GM19240 (cell line): ENCODE results near the gene PIM3.
"Not testable (repeated sequence)": the region's sequence is repeated elsewhere in the genome, so short reads cannot be mapped to it uniquely, and the experiment has no call there.

Experiments
- DNase-seq: peaks from one replicate; pipeline ENCODE4 v3.0.0; 2011; ENCODE audit warnings: low spot score; ENCODE audit not compliant: insufficient read length

Gene PIM3

GRCh38 chr22:49943405-49943765 is 17.2 kb upstream of the PIM3 start:
- DNase-seq, result no peak

DNA sequence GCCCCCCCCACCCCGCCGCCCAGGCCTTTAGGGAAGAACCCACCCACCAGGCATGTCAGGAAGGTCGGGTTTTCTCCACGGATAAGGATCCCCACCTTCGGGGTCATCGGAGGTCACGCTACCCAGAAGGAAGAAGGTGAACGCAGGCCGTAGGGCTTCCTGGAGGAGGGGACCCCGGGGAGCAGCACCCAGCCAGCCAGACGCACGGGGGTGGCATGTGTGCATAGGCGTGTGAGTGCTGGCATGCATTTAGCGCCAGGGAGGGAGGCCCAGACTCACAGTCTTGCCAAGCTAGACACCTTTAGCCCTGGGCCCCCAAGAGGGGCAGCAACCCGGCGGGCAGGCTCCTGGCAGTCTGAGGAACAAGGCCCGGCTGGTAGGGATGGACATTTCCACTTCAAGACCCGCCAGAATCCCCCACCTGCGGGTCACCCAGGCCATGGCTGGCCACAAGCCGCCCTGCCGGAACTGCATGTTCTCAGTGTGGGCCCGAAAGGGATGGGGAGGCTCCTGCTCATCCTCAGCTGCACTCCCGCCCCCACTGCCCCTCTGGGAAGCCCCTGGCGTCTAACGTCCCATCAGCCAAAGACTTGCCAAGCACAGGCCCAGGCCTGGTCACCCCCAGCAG is 16.7 kb upstream of the PIM3 start:
- no peak for DNase-seq

DNA sequence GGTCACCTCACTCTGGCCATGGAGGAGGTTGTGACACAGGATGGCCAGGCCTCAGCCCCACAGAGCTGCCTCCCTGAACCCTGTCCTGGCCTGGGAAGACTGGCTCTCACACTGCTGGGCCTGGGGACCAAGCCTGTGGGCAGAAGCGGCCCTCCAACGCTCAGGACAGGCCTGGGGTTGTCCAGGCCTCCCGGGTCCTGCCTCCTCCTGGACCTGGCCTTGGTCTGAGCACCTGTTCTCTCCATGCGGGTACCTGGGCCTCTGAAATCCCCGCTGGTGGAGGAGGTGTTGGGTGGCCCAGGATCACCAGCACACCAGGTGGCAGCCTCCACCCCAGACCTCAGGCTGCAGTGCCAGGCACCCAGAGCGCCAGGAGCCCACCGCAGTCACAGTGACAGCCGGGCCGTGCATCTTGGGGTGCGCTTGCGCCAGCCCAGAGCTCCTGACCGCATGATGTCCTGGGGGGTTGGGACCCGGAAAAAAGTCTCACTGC is 16.1 kb upstream of the PIM3 start:
- no peak for DNase-seq

DNA sequence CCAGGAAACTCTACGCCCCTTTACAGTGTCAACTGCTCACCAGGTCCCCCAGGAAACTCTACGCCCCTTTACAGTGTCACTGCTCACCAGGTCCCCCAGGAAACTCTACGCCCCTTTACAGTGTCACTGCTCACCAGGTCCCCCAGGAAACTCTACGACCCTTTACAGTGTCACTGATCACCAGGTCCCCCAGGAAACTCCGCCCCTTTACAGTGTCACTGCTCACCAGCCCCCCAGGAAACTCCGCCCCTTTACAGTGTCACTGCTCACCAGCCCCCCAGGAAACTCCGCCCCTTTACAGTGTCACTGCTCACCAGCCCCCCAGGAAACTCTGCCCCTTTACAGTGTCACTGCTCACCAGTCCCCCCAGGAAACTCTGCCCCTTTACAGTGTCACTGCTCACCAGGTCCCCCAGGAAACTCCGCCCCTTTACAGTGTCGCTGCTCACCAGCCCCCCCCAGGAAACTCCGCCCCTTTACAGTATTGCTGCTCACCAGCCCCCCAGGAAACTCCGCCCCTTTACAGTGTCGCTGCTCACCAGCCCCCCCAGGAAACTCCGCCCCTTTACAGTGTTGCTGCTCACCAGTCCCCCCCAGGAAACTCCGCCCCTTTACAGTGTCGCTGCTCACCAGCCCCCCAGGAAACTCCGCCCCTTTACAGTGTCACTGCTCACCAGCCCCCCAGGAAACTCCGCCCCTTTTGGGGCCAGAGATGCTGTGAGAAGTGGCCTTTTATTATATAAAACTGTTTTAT is 15.4 kb upstream of the PIM3 start:
- not testable (repeated sequence) for DNase-seq

GRCh38 chr22:49946612-49947295 is 13.8 kb upstream of the PIM3 start:
- DNase-seq, result no peak

GRCh38 chr22:49947296-49947622 is 13.3 kb upstream of the PIM3 start:
- no peak for DNase-seq

- DNase-seq, result no peak
Observed at GRCh38 chr22:49948116-49948957, 12.2 kb upstream of the PIM3 start.

DNA sequence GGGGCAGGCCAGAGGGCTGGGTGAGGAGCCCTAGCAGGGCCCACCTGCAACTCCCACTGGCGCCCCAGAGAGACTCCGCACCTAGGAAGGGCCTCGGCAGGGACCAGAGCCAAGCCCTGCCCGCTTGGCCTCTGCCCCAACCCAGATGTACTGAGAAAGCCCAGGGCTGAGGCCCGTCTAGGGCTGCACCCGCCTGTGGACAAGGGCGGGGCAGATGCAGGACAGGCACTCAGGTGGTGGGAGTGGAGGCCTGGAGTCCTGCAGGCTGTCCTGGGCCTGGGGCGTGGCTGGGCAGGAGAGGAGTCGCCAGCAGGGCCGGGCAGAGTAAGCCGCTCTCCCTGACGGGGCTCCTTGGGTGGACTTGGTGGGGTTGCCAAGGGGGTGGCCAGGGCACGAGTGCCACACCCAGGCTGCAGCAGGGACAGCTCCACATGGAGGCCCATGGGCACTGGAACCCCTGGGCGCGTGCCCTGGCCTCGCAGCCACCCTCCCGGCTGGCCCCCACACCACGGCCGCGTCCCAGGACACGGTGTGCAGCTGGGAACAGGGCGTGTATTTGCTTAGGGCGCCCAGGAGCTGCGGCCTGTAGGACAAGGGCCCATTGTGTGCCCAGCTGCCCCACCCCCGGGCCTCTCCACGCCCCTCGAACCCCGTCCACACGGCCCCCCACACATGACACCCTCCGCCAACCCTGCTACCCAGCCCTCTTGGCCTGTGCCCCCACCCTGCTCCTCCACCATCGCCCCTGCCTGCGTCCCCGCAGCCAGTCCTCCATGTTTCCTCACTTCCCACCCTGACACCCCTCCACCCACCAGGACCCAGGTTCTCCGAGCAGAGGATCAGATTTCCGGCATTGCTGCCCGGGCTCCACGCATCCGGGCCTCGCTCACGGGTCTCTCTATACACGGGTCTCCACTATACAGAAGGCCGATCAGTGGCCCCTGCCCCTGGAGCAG is 11.3 kb upstream of the PIM3 start:
- no peak for DNase-seq

GRCh38 chr22:49949914-49950292 is 10.7 kb upstream of the PIM3 start:
- no peak for DNase-seq

- no peak for DNase-seq
Observed at GRCh38 chr22:49950396-49950994, 10.1 kb upstream of the PIM3 start.

DNA sequence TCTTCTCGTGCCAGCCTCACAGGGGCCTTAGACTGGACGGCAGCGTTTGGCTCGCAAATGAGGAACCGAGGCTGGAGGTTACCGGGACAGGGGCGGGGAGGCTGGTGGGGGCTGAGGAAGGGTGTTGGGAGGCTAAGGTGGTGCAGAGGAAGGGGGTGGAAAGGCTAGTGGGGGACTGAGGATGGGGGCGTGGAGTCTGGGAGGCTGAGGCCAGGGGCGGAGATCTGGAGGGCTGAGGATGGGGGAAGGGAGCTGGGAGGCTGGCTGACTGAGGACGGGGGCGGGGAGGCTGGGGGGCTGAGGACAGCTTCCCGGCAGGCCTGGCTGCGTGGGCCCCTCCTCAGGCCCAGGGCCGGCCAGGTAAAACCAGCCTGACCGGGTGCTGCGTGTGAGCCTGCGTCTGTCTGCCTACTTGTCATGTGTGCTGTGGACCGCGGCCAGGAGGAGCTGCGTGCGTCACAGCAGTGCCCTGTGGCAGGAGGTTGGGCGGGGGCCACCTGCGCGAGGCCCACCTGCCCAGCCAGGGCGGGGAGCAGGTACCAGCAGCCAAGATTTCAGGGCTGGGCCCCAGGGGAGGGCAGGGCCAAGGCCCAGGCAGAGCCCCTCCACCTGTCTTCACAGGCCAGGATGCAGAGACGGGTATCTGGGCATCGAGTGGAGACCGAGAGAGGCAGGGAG is 9.4 kb upstream of the PIM3 start:
- DNase-seq, result no peak

GRCh38 chr22:49951678-49951985 is 8.9 kb upstream of the PIM3 start:
- DNase-seq, result no peak

GRCh38 chr22:49951986-49952896 is 8.3 kb upstream of the PIM3 start:
- no peak for DNase-seq

GRCh38 chr22:49953027-49953679 is 7.4 kb upstream of the PIM3 start:
- no peak for DNase-seq

- no peak for DNase-seq
Observed at GRCh38 chr22:49953680-49954344, 6.8 kb upstream of the PIM3 start.

DNA sequence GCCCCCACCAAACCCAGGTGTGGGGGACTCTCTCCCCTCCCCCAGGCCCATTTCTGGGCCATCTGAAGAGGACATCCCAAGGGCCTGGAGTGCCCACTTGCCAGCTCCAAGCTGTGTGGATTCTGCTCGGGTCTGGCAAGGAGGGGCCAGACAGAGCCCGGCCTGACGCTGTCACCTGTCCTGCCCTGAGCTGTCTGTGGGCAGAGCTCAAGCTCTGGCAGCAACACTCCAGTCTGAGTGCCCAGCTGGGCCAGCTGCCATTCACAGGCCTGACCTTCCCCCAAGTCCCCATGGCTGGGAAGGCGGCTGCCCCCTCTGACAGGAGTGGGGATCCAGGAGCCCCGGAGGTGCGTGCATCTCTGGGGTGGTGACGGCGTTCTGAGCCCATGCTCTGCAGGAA is 6.2 kb upstream of the PIM3 start:
- no peak for DNase-seq

DNA sequence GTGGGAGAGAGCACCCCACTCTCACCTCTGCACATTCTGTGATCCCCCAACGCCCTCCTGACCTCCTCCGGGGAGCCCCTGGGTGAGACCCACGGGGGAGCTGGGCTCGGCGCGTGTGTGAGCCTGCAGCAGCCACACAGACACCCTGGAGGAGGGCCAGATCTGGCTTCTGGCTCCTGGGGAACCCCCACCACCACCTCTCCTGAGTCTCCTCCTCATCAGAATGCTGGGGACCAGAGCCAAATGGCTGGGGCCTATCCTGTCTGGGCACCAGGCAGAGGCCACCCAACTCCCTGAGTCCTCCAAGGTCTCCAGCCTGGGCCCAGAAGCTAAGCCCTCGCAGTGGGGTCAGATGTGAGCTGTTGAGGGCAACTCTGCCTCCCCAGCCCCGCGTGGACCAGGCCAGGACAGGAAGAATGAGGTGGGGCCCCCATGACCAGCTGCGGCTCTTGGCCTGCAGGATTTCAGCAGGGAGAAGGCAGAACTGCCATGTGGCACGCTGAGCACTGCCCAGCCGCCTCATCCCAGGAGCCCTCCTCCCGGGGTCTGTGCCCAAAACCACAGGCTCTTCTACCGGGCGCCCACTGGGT is 5.5 kb upstream of the PIM3 start:
- DNase-seq, result no peak
